GM12878 (cell line): ENCODE results near the gene TTC39C. TPM values are rescaled to one million over a fixed set of nuclear protein-coding genes. Genes with fewer than 3 reads are reported as not detected.

ENCODE experiments used
- ATF7 ChIP-seq: fragments of 450-650 bp; IDR thresholded peaks from 2 replicates; pipeline ENCODE4 v1.6.1; 2016; ENCODE audit warnings: low read depth, mild to moderate bottlenecking
- BMI1 ChIP-seq: fragments of 450-650 bp; IDR thresholded peaks from 2 replicates; pipeline ENCODE4 v1.6.1; 2016; ENCODE audit warnings: mild to moderate bottlenecking, moderate library complexity, borderline replicate concordance
- CHD4 ChIP-seq: fragments of 200-600 bp; sonication (generic); IDR thresholded peaks from 2 replicates; pipeline ENCODE4 v1.6.1; 2016; ENCODE audit warnings: mild to moderate bottlenecking
- EED ChIP-seq: sonication (generic); IDR thresholded peaks from 2 replicates; pipeline ENCODE4 v1.6.1; 2016; ENCODE audit warnings: antibody characterized with exemption, low read depth
- IKZF1 ChIP-seq: fragments of 450-650 bp; conservative IDR thresholded peaks from 2 replicates; pipeline ENCODE4 v1.6.1; 2017; ENCODE audit warnings: antibody characterized with exemption, mild to moderate bottlenecking
- IRF4 ChIP-seq: IDR thresholded peaks from 2 replicates; pipeline ENCODE4 v1.6.1; 2011; ENCODE audit warnings: low read depth, low read length
- MEF2A ChIP-seq: IDR thresholded peaks from 2 replicates; pipeline ENCODE4 v1.6.1; 2011; ENCODE audit warnings: low read depth, mild to moderate bottlenecking, low read length, moderate library complexity; ENCODE audit not compliant: insufficient read depth
- MTA2 ChIP-seq: fragments of 450-650 bp; IDR thresholded peaks from 2 replicates; pipeline ENCODE4 v1.6.1; 2016; ENCODE audit warnings: low read depth, mild to moderate bottlenecking, moderate library complexity
- MXI1 ChIP-seq: fragments of 150-350 bp; IDR thresholded peaks from 2 replicates; pipeline ENCODE4 v1.6.1; 2011; ENCODE audit warnings: low read depth, mild to moderate bottlenecking, inconsistent platforms, low read length, improper control_type of control experiment
- MYC ChIP-seq: IDR thresholded peaks from 2 replicates; pipeline ENCODE4 v1.6.1; 2011; ENCODE audit warnings: mild to moderate bottlenecking, low read length, moderate library complexity, inconsistent platforms; ENCODE audit not compliant: insufficient read depth, insufficient replicate concordance, insufficient read length, severe bottlenecking
- NFIC ChIP-seq: IDR thresholded peaks from 2 replicates; pipeline ENCODE4 v1.6.1; 2012; ENCODE audit warnings: low read depth, mild to moderate bottlenecking, inconsistent platforms, low read length, moderate library complexity
- POLR2A ChIP-seq: IDR thresholded peaks from 2 replicates; pipeline ENCODE4 v1.6.1; 2011; ENCODE audit warnings: low read depth, mild to moderate bottlenecking, low read length
- POLR2AphosphoS2 ChIP-seq: IDR thresholded peaks from 2 replicates; pipeline ENCODE4 v1.6.1; 2011; ENCODE audit warnings: low read depth, mild to moderate bottlenecking, low read length, improper control_type of control experiment, moderate library complexity
- POLR2AphosphoS5 ChIP-seq: IDR thresholded peaks from 2 replicates; pipeline ENCODE4 v1.6.1; 2011; ENCODE audit warnings: mild to moderate bottlenecking, low read length, inconsistent platforms
- RAD21 ChIP-seq: IDR thresholded peaks from 2 replicates; pipeline ENCODE4 v1.6.1; 2011; ENCODE audit warnings: mild to moderate bottlenecking, low read depth, low read length, moderate library complexity; ENCODE audit not compliant: insufficient read depth
- SIN3A ChIP-seq: IDR thresholded peaks from 2 replicates; pipeline ENCODE4 v1.6.1; 2012; ENCODE audit warnings: low read depth, low read length, improper control_type of control experiment
- SIX5 ChIP-seq: IDR thresholded peaks from 2 replicates; pipeline ENCODE4 v1.6.1; 2011; ENCODE audit warnings: mild to moderate bottlenecking, low read depth, low read length, moderate library complexity; ENCODE audit not compliant: severe bottlenecking
- SMC3 ChIP-seq: IDR thresholded peaks from 2 replicates; pipeline ENCODE4 v1.6.1; 2011; ENCODE audit warnings: low read length, improper control_type of control experiment, borderline replicate concordance
- SRF ChIP-seq, 2 experiments: IDR thresholded peaks; 2 replicates each; pipeline ENCODE4 v1.6.1; 2011; ENCODE audit warnings: low read depth in 2 of 2, low read length in 2 of 2, mild to moderate bottlenecking in 1 of 2, moderate library complexity in 1 of 2
- STAT3 ChIP-seq: IDR thresholded peaks from 2 replicates; pipeline ENCODE4 v1.6.1; 2011; ENCODE audit warnings: low read depth, low read length, improper control_type of control experiment
- YY1 ChIP-seq: IDR thresholded peaks from 2 replicates; pipeline ENCODE4 v1.6.1; 2011; ENCODE audit warnings: low read depth, mild to moderate bottlenecking, low read length
- ZNF207 ChIP-seq: fragments of 450-650 bp; IDR thresholded peaks from 2 replicates; pipeline ENCODE4 v1.6.1; 2014; ENCODE audit warnings: antibody characterized with exemption, mild to moderate bottlenecking, borderline replicate concordance
- ZNF384 ChIP-seq: IDR thresholded peaks from 2 replicates; pipeline ENCODE4 v1.6.1; 2012; ENCODE audit warnings: low read depth, mild to moderate bottlenecking, low read length, improper control_type of control experiment, borderline replicate concordance
- polyA plus RNA-seq, 11 experiments: library from polyadenylated mRNA; depleted of rRNA in 4 of 11; unstranded in 6 of 11; stranded (reverse) in 5 of 11; fragments of >200 nt; fragmentation: Nextera tagmentation in 4 of 11; fragmentation: Illumina TruSeq in 1 of 11; extraction: Ambion mirVana in 4 of 11; extraction: Trizol in 1 of 11; gene quantifications; 1 replicate in 1 of 11; 2 replicates in 10 of 11; pipeline versions ENCODE4 v1.2.1 to v1.2.3, GENCODE V29; 2011 to 2016; ENCODE audit warnings: inconsistent platforms in 2 of 11, missing spikeins in 2 of 11, low read depth in 1 of 11
- total RNA-seq, 4 experiments: library from RNA; depleted of rRNA in 3 of 4; stranded (reverse); fragments of >200 nt in 3 of 4; fragmentation: Illumina TruSeq in 1 of 4; extraction: Trizol in 1 of 4; gene quantifications; 2 replicates each; pipeline versions ENCODE4 v1.2.1 to v1.2.3, GENCODE V29; 2013 to 2021
- TF ChIP-seq, protein P1 (sequence below): IDR thresholded peaks from 2 replicates; pipeline ENCODE4 v1.6.1; 2011; ENCODE audit warnings: low read depth, low read length, improper control_type of control experiment, borderline replicate concordance
- TF ChIP-seq, protein P2 (sequence below): IDR thresholded peaks from 2 replicates; pipeline ENCODE4 v1.6.1; 2011; ENCODE audit warnings: low read depth, mild to moderate bottlenecking, low read length, moderate library complexity, borderline replicate concordance; ENCODE audit errors: extremely low read depth
- TF ChIP-seq, protein P3 (sequence below): fragments of 450-650 bp; IDR thresholded peaks from 2 replicates; pipeline ENCODE4 v1.6.1; 2018; ENCODE audit warnings: borderline replicate concordance, mild to moderate bottlenecking; ENCODE audit not compliant: partially characterized antibody
- TF ChIP-seq, protein P4 (sequence below): fragments of 450-650 bp; IDR thresholded peaks from 2 replicates; pipeline ENCODE4 v1.6.1; 2017; ENCODE audit warnings: mild to moderate bottlenecking

Gene TTC39C
- total and polyA plus RNA-seq, 10 of the 15 experiments (the other 5 are each of a cell fraction or from before 2014, with no cell fraction given) = 21.1 to 91.0 (median 64.8) TPM

DNA sequence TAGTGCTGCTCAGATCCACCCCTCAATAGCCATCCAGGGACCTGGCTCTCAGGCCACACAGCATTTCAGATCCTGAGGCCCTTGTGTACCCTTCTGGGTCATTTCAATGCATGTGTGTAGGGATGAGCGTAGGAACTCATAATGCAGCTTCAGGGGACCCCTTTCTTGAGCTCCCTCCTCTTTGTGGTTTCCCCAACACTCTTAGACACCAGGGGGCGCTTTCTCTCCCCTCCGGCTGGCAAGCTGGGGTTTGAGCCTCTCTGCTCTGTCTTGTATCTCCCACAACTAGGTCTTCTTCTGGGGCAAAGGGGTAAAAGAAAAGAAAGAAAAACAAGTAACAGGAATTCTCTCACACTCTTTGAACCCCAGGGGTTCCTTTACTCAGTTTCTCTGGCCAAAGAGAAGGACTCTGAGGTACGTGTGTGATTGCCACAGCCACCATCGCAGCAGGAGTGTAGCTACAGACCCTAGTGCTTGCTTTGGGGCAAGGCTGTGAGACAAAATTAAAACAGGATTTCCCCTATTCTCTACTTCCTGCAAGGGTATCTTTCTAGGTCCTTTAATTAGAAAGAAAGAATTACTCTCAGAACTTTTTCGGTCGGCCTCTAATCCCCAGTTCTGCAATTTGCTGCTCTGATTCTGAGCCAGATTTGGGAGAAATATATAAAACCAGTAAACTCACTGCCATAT is 162.3 kb downstream of the TTC39C start (continued):
- TF ChIP-seq MTA2 (0 out of 2 replicates have a peak, but pooled peaks have one; percentile 12), MXI1 (no peak), EED (0 out of 2 replicates have a peak, but pooled peaks have one; percentile 15), POLR2AphosphoS5 (no peak), YY1 (peak; percentile 65), IRF4 (0 out of 2 replicates have a peak, but pooled peaks have one; percentile 13), BMI1 (no peak), POLR2AphosphoS2 (no peak), CHD4 (no peak), ZNF384 (no peak), ZNF207 (no peak), IKZF1 (no peak), SRF (IDR thresholded peaks at IDR 0.05; ENCODE audit: low read depth in 2 of 2, low read length in 2 of 2) (no peak), STAT3 (no peak), ATF7 (no peak), SIN3A (no peak), SIX5 (no peak), MYC (no peak), NFIC (peak; percentile 58), POLR2A (0 out of 2 replicates have a peak, but pooled peaks have one; percentile 34), MEF2A (0 out of 2 replicates have a peak, but pooled peaks have one; percentile 31), RAD21 (peak; percentile 78), SMC3 (peak; percentile 62)
- TF ChIP-seq, protein P1, sequence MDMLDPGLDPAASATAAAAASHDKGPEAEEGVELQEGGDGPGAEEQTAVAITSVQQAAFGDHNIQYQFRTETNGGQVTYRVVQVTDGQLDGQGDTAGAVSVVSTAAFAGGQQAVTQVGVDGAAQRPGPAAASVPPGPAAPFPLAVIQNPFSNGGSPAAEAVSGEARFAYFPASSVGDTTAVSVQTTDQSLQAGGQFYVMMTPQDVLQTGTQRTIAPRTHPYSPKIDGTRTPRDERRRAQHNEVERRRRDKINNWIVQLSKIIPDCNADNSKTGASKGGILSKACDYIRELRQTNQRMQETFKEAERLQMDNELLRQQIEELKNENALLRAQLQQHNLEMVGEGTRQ = no peak
- TF ChIP-seq, protein P2, sequence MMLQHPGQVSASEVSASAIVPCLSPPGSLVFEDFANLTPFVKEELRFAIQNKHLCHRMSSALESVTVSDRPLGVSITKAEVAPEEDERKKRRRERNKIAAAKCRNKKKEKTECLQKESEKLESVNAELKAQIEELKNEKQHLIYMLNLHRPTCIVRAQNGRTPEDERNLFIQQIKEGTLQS = peak; percentile 54; the same call in 1 of the 2 replicates
- TF ChIP-seq, protein P3, sequence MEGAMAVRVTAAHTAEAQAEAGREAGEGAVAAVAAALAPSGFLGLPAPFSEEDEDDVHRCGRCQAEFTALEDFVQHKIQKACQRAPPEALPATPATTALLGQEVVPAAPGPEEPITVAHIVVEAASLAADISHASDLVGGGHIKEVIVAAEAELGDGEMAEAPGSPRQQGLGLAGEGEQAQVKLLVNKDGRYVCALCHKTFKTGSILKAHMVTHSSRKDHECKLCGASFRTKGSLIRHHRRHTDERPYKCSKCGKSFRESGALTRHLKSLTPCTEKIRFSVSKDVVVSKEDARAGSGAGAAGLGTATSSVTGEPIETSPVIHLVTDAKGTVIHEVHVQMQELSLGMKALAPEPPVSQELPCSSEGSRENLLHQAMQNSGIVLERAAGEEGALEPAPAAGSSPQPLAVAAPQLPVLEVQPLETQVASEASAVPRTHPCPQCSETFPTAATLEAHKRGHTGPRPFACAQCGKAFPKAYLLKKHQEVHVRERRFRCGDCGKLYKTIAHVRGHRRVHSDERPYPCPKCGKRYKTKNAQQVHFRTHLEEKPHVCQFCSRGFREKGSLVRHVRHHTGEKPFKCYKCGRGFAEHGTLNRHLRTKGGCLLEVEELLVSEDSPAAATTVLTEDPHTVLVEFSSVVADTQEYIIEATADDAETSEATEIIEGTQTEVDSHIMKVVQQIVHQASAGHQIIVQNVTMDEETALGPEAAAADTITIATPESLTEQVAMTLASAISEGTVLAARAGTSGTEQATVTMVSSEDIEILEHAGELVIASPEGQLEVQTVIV = no peak
- TF ChIP-seq, protein P4, sequence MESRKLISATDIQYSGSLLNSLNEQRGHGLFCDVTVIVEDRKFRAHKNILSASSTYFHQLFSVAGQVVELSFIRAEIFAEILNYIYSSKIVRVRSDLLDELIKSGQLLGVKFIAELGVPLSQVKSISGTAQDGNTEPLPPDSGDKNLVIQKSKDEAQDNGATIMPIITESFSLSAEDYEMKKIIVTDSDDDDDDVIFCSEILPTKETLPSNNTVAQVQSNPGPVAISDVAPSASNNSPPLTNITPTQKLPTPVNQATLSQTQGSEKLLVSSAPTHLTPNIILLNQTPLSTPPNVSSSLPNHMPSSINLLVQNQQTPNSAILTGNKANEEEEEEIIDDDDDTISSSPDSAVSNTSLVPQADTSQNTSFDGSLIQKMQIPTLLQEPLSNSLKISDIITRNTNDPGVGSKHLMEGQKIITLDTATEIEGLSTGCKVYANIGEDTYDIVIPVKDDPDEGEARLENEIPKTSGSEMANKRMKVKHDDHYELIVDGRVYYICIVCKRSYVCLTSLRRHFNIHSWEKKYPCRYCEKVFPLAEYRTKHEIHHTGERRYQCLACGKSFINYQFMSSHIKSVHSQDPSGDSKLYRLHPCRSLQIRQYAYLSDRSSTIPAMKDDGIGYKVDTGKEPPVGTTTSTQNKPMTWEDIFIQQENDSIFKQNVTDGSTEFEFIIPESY = no peak
